GM06990 (cell line): ENCODE results near the gene CPNE9.

Source experiments
- DNase-seq: peaks from one replicate; pipeline ENCODE4 v3.0.0-alpha.2; 2011; ENCODE audit not compliant: insufficient read length; ENCODE audit errors: extremely low read depth
- H3K27me3 ChIP-seq: replicated peaks from 2 replicates; pipeline ENCODE4 v1.6.0; 2011; ENCODE audit warnings: low read length; ENCODE audit not compliant: control insufficient read depth, insufficient read depth
- H3K36me3 ChIP-seq: 2 replicates; pipeline ENCODE4 v1.5.1; 2011; ENCODE audit warnings: low read length; ENCODE audit not compliant: control insufficient read depth, insufficient read depth
- H3K4me3 ChIP-seq: replicated peaks from 2 replicates; pipeline ENCODE4 v1.5.1; 2011; ENCODE audit warnings: low read depth, mild to moderate bottlenecking, control low read depth, low read length
- CTCF ChIP-seq: IDR thresholded peaks from 2 replicates; pipeline ENCODE4 v1.5.1; 2011; ENCODE audit warnings: low read length, control low read depth, mild to moderate bottlenecking, inconsistent platforms; ENCODE audit not compliant: insufficient read depth, poor library complexity, severe bottlenecking

CPNE9 gene

GRCh38 chr3:9748031-9748430 lies 44.4 kb downstream of the CPNE9 start:
- peaks cover 35% of the 10 kb centered on the region for H3K36me3 ChIP-seq
- TF ChIP-seq CTCF, result no peak
- no peak overlapping the region for H3K4me3 ChIP-seq
- H3K27me3 ChIP-seq, result no peaks in the 10 kb centered on the region
- DNase-seq, result no peak

- Histone ChIP-seq H3K4me3 (peak overlapping the region; percentile 86), H3K36me3 (peaks cover 26% of the 10 kb centered on the region), H3K27me3 (no peaks in the 10 kb centered on the region)
- DNase-seq, result no peak
- no peak for TF ChIP-seq CTCF
These were observed 45.6 kb downstream of the CPNE9 start for GRCh38 chr3:9749296-9749644.

- H3K36me3 ChIP-seq, result peaks cover 25% of the 10 kb centered on the region
These were observed 46.3 kb downstream of the CPNE9 start, which contains the start of gene OGG1 for GRCh38 chr3:9749645-9750555. OGG1 (plus strand) TSS chr3:9749952; CDS start chr3:9750287, 335 bp downstream.

GRCh38 chr3:9750556-9751411 lies 47.2 kb downstream of the CPNE9 start:
- H3K4me3 ChIP-seq, result peak overlapping the region; percentile 86
- H3K36me3 ChIP-seq, result peaks cover 18% of the 10 kb centered on the region
- H3K27me3 ChIP-seq, result no peaks in the 10 kb centered on the region
- no peak for TF ChIP-seq CTCF
- peak; percentile 40 for DNase-seq

More at GRCh38 chr3:9749645-9750555, 46.3 kb downstream of the CPNE9 start, which contains the start of gene OGG1:
- Histone ChIP-seq H3K4me3 (peak within 1 kb of the TSS; percentile 86), H3K27me3 (no peaks in the 10 kb centered on the region)
- peak; percentile 93 for DNase-seq
- no peak for TF ChIP-seq CTCF

GRCh38 chr3:9754678-9755077 lies 51.0 kb downstream of the CPNE9 start:
- H3K4me3 ChIP-seq, result no peak overlapping the region
- DNase-seq, result no peak
- peaks cover 15% of the 10 kb centered on the region for H3K36me3 ChIP-seq
- no peak for TF ChIP-seq CTCF
- H3K27me3 ChIP-seq, result no peaks in the 10 kb centered on the region
